NCI-H510A treated with DMSO at 0.1 percent for 48 hours (cell line): Measurements from ENCODE around the gene TMEM80.
A peak's percentile ranks its signal among the peaks of the same experiment; 100 is the strongest.

Source experiments
- DNase-seq: peaks from one replicate; lab custom pipeline; 2025; lab: John Stamatoyannopoulos, UW

The TMEM80 gene

DNA sequence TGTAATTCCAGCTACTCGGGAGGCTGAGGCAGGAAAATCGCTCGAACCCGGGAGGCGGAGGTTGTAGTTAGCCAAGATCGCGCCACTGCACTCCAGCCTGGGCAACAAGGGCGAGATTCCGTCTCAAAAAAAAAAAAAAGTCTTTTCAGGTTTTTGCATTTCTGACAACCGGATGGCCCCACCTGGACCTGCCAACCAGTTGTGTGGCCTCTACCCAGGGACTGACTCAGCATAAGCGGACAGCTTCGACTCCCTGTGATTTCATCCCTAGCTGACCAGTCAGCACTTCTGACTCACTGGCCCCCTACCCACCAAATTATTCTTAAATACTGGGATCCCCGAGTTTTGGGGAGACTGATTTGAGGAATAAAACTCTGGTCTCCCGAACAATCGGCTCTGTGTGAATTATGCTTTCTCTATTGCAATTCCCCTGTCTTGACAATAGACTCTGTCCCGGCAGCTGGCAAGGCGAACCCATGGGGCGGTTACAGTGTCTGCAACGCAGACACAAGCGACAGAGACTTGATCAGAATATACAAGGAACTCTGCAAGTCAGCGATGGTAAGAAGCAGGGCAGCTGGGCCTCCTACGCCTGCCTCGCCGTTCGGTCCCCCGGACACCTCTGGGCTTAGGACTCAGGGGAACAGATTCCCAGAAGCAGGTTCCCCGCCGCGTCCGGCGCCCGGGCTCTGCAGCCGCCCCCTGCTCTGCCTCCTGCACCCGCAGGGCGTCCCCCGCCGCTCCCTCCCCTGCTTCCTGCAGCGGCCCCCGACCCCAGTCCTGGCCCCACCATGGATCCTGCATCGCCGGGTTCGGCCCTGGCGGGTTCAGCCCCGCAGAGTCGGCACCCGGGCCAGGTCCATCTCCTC is 50.9 kb downstream of the TMEM80 start:
- peak; percentile 38 for DNase-seq

DNA sequence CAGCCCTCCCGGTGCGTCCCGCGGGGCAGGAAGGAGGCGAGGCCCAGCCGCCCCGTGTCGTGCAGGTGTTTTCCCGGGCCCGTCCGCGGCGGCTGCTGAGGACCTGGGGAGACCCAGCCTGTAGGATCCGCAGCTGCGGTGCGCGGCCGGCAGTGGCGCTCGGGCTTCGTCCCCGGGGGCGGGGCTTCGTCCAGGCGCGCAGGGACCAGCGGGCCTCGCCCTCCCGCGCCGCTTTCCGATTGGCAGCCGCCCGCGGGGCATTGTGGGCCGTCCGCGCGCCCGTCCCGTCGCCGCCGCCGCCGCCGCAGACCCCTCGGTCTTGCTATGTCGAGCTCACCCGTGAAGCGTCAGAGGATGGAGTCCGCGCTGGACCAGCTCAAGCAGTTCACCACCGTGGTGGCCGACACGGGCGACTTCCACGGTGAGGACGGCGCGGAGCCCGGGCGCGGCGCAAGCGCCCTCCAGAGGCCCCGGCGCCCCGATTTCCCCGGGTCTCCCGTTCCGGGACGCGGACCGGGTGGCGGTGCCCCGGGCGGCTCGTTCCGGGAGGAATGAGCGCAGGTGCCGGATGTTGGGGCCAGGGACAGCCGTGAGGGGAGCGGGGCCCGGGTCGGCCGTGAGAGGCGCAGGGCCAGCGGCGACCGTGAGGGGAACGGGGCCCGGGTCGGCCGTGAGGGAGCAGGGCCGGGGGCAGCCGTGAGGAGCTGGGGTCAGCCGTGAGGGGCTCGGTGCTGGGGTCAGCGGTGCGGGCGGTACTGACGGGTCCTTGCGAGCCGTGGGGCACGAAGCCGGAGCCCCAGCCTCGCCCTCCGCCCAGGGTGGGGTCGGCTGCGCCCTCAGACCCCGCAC is 51.8 kb downstream of the TMEM80 start, which contains the start of gene TALDO1:
Gene TALDO1, plus strand, starts transcription at position 307 of the 849 bp plus-strand sequence. Its CDS starts 18 bp downstream, at position 325.
- peak; percentile 79 for DNase-seq

DNA sequence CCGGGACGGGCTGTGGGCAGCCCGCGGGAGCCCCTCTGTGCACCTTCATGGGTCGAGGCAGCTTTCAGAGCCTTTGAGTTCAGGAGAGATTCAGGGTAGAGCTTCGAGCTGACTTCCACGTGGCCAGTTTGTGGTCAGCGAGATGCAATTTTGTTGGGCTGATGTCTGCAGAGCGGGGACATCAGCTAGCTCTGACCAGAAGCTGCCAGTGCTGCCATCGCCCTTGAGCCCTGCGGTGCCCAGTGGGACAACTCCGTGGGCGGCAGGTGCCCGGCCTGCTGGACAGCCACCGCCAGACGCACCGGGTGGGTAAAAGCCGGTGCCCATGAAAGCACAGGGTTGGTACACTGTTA is 52.4 kb downstream of the TMEM80 start:
- no peak for DNase-seq

DNA sequence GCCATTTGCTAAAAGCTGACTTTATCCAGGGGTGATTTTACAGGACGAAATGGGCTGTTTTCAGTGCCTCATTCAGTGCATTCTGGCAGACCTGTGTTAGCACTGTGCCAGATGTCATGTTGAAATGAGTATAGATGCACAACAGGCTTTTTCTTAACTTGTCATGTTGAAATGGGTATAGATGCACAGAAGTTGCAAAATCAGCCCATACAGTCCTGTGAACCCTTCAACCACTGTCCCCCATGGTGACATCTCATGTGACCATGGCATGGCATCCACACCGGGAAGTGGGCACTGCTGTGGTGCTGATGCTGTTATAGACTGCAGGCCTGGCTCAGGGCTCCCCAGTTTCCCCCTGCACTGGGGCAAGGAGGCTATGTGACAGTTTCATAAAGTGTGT is 54.1 kb downstream of the TMEM80 start:
- no peak for DNase-seq
